Retinal pigment epithelial cell (primary cell): ENCODE measurements around the gene MRTFA.

ENCODE experiments used
- DNase-seq: peaks from one replicate; pipeline ENCODE4 v3.0.0-alpha.2; 2010; ENCODE audit warnings: low read depth
- H3K4me3 ChIP-seq: 2 replicates; pipeline ENCODE4 v1.5.1; 2011; ENCODE audit warnings: mild to moderate bottlenecking, low read length, control low read depth, moderate library complexity
- CTCF ChIP-seq: conservative IDR thresholded peaks from 2 replicates; pipeline ENCODE4 v1.5.1; 2011; ENCODE audit warnings: low read depth, low read length, control low read depth, inconsistent platforms

The MRTFA gene

GRCh38 chr22:40526960-40527359 lies 109.6 kb downstream of the MRTFA start:
- H3K4me3 ChIP-seq, result no peak overlapping the region
- TF ChIP-seq CTCF, result no peak
- no peak for DNase-seq

DNA sequence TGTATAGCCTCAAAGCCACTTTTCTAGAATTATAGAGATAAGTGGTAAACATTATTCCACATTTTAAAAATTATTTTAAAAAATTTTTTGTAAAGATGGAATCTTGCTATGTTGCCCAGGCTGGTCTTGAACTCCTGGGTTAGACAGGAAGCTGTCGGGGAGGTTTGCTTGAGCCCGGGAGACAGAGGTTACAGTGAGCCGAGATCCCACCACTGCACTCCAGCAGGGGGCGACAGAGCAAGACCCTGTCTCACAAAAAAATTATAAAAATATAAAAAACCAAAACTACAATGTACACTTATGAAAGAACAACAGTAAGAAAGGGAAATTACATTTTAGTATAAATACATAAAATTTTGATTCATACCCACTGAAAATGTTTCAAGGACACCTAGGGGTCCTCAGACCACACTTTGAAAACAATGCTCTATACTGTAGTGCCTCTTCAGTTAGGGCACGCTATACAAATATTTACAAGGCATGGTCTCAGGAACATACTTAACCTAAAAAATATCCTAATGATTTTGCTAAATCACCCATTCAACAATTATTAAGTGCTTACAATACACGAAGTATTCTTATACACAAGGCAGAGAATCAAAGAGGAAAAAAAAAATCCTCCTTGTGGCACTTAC lies 111.2 kb downstream of the MRTFA start:
- no peak overlapping the region for H3K4me3 ChIP-seq
- TF ChIP-seq CTCF, result peak; percentile 87
- no peak for DNase-seq

- DNase-seq, result no peak
- TF ChIP-seq CTCF, result no peak
- H3K4me3 ChIP-seq, result no peak overlapping the region
These were observed 111.9 kb downstream of the MRTFA start for GRCh38 chr22:40524392-40525249.

DNA sequence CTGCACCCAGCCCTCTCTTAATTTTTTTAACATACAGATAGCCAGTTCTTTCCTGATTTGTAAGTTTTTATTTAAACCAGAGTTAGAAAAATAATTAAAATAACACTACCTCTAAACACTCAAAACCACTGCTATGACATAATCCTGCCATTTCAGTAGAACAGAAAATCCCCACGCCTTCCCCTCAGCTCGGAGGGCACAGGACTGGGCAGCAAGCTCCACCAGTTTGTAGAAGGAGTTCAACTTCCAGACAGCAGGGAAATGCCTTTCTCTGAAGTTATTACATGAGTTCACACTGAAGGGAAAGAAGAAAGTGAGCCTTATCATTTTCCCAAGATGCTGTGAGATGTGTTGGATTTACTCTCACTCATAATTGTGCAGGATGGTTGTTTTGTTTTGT lies 114.4 kb downstream of the MRTFA start:
- no peak overlapping the region for H3K4me3 ChIP-seq
- no peak for DNase-seq
- no peak for TF ChIP-seq CTCF

- DNase-seq, result no peak
- TF ChIP-seq CTCF, result no peak
- no peak overlapping the region for H3K4me3 ChIP-seq
These were observed 115.5 kb downstream of the MRTFA start for GRCh38 chr22:40521046-40521445.

DNA sequence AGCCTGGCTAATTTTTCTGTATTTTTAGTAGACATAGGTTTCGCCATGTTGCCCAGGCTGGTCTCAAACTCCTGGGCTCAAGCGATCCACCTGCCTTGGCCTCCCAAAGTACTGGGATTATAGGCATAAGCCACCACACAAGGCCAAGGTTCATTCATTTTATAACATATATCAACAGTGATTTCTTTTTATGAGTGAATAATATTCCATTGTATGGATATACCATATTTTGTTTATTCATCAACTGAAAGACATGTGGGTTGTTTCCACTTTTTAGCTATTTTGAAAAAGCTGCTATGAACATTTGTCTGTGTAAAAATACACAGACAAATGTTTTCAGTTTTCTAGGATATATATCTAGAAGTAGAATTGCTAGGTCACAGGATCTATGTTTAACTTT lies 116.0 kb downstream of the MRTFA start:
- no peak for TF ChIP-seq CTCF
- no peak overlapping the region for H3K4me3 ChIP-seq
- no peak for DNase-seq

GRCh38 chr22:40519948-40520331 lies 116.6 kb downstream of the MRTFA start:
- no peak overlapping the region for H3K4me3 ChIP-seq
- TF ChIP-seq CTCF, result no peak
- DNase-seq, result no peak
